A549 (cell line): ENCODE data around the gene FBXW2. TPM values are rescaled to one million over a fixed set of nuclear protein-coding genes. Genes with fewer than 3 reads are reported as not detected.
A peak's percentile ranks its signal among the peaks of the same experiment; 100 is the strongest.

Source experiments
- ATAC-seq, 2 experiments: fragments of 200-7000 bp in 1 of 2; fragments of >200 bp in 1 of 2; cut with Nextera tagmentation in 1 of 2; cut with Tn5 transposase in 1 of 2; 3 replicates each; pipeline versions ENCODE4 v1.8.0 to v1.9.1; 2018 to 2020; ENCODE audit warnings: mild to moderate bottlenecking in 1 of 2, moderate library complexity in 1 of 2
- CTCF ChIA-PET: fragments of 300-600 bp; sonication (Branson Sonifier 250); formaldehyde crosslinking; extraction: SDS; loops from one replicate; lab custom pipeline; 2021; ENCODE audit warnings: antibody characterized with exemption, inconsistent platforms; lab: Yijun Ruan, JAX
- POLR2A ChIA-PET: fragments of 350-600 bp; formaldehyde crosslinking; extraction: SDS; loops from one replicate; lab custom pipeline; 2021; ENCODE audit warnings: antibody characterized with exemption, inconsistent platforms; lab: Yijun Ruan, JAX
- DNase-seq, 2 experiments: peaks; one replicate each; pipeline versions ENCODE4 v3.0.0 to v3.0.0-alpha.2; 2011 to 2016; ENCODE audit warnings: low read depth in 1 of 2, low spot score in 1 of 2
- FAIRE-seq: peaks from 2 replicates; lab custom pipeline; 2011; peaks lifted over from hg19 to GRCh38; lab: Jason Lieb, UNC
- H3K27ac ChIP-seq, 2 experiments: fragments of >200 bp; sonication (Bioruptor Twin); formaldehyde crosslinking; 3 replicates each; pipeline ENCODE4 v1.5.1; 2016 to 2017
- H3K4me1 ChIP-seq: fragments of >200 bp; sonication (Bioruptor Twin); formaldehyde crosslinking; 3 replicates; pipeline ENCODE4 v1.6.1; 2016
- H3K4me2 ChIP-seq: fragments of >200 bp; sonication (Bioruptor Twin); formaldehyde crosslinking; 3 replicates; pipeline ENCODE4 v1.6.1; 2016
- H3K4me3 ChIP-seq: fragments of >200 bp; sonication (Bioruptor Twin); formaldehyde crosslinking; 3 replicates; pipeline ENCODE4 v1.5.1; 2016
- H3K9me3 ChIP-seq: fragments of >200 bp; sonication (Bioruptor Twin); formaldehyde crosslinking; 3 replicates; pipeline ENCODE4 v1.6.1; 2016
- CBX8 ChIP-seq: fragments of 200-600 bp; sonication (generic); IDR thresholded peaks from 2 replicates; pipeline ENCODE4 v1.6.1; 2016
- CHD2 ChIP-seq: fragments of 150-350 bp; IDR thresholded peaks from 2 replicates; pipeline ENCODE4 v1.6.1; 2014; ENCODE audit warnings: low read length; ENCODE audit not compliant: partially characterized antibody
- EHF ChIP-seq: fragments of 250-450 bp; sonication (Bioruptor Pico); IDR thresholded peaks from 2 replicates; pipeline ENCODE4 v1.5.0; 2020; ENCODE audit warnings: mild to moderate bottlenecking
- HEYL ChIP-seq: fragments of 250-450 bp; sonication (Bioruptor Pico); IDR thresholded peaks from 2 replicates; pipeline ENCODE4 v1.8.0; 2021; ENCODE audit warnings: mild to moderate bottlenecking, moderate library complexity
- MAFK ChIP-seq: fragments of 450-650 bp; IDR thresholded peaks from 2 replicates; pipeline ENCODE4 v1.6.1; 2014; ENCODE audit not compliant: partially characterized antibody
- MAZ ChIP-seq: fragments of 150-350 bp; IDR thresholded peaks from 2 replicates; pipeline ENCODE4 v1.6.1; 2014; ENCODE audit warnings: antibody characterized with exemption, low read depth, low read length, borderline replicate concordance
- MYC ChIP-seq: IDR thresholded peaks from 2 replicates; pipeline ENCODE4 v1.6.1; 2012; ENCODE audit warnings: mild to moderate bottlenecking, inconsistent platforms, low read length, improper control_type of control experiment, borderline replicate concordance
- NFE2L2 ChIP-seq: fragments of 150-350 bp; conservative IDR thresholded peaks from 2 replicates; pipeline ENCODE4 v1.6.1; 2014; ENCODE audit warnings: low read length
- RNF2 ChIP-seq: fragments of 200-600 bp; sonication (generic); IDR thresholded peaks from 2 replicates; pipeline ENCODE4 v1.6.1; 2016; ENCODE audit warnings: low read depth, mild to moderate bottlenecking, antibody characterized with exemption, moderate library complexity, borderline replicate concordance
- TFCP2L1 ChIP-seq: fragments of 250-450 bp; sonication (Bioruptor Pico); IDR thresholded peaks from 2 replicates; pipeline ENCODE4 v1.5.0; 2021; ENCODE audit warnings: mild to moderate bottlenecking
- TP53 ChIP-seq: fragments of 250-450 bp; sonication (Bioruptor Pico); IDR thresholded peaks from 2 replicates; pipeline ENCODE4 v1.5.0; 2021; ENCODE audit warnings: mild to moderate bottlenecking, moderate library complexity
- ZFP36 ChIP-seq: fragments of 450-650 bp; IDR thresholded peaks from 2 replicates; pipeline ENCODE4 v1.6.1; 2014; ENCODE audit warnings: borderline replicate concordance; ENCODE audit not compliant: partially characterized antibody
- ZNF302 ChIP-seq: fragments of 250-450 bp; sonication (Bioruptor Pico); IDR thresholded peaks from 2 replicates; pipeline ENCODE4 v1.9.0; 2021; ENCODE audit warnings: inconsistent platforms, mild to moderate bottlenecking, moderate library complexity
- WGBS: methylation state at CpG from one replicate; pipeline ENCODE4 v1.1.6; 2017; ENCODE audit errors: missing lambda C conversion rate; 5-methylcytosine and 5-hydroxymethylcytosine counted together
- polyA plus RNA-seq, 4 experiments: library from polyadenylated mRNA; depleted of rRNA in 3 of 4; stranded (reverse); fragments of >200 nt; fragmentation: RNase III in 1 of 4; extraction: RNeasy Plus Mini Kit Qiagen cat#74134 plus additional on column Dnase treatment in 1 of 4; gene quantifications; 2 replicates in 3 of 4; 3 replicates in 1 of 4; pipeline ENCODE4 v1.2.3, GENCODE V29; 2011 to 2017
- TF ChIP-seq, protein P1 (sequence below): fragments of 250-450 bp; sonication (Bioruptor Pico); IDR thresholded peaks from 2 replicates; pipeline ENCODE4 v1.5.0; 2020; ENCODE audit warnings: low read depth, mild to moderate bottlenecking, moderate library complexity

FBXW2 gene
- polyA plus RNA-seq, 2 of the 4 experiments (the other 2 are of a cell fraction) = 28.8 to 60.0 TPM

DNA sequence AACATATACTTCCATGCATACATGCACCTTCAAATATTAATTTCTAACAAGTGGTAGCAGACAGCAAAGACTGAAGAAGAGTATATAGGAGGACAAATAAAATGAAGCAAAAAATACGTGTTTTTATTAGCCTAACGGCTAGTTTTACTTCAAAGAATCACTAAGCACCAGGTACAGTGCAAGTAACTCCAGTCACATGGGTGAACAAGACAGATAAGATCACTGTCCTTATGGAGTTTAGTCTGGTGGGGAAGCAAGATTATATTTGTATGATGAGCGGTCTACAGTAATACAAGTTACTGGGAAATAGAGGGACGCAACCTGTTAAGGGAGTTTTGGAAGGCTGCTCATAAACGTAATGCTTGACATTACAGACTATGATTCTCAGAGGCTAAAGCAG, 16.0 kb downstream of the FBXW2 start:
- H3K27ac ChIP-seq = no peak overlapping the region
- no peak overlapping the region for H3K4me3 ChIP-seq
- DNase-seq (no peak), ATAC-seq (no peak), FAIRE-seq (no peak)
- no peak overlapping the region for H3K4me2 ChIP-seq
- peaks cover 34% of the 10 kb centered on the region for H3K4me1 ChIP-seq
- H3K9me3 ChIP-seq = no peaks in the 10 kb centered on the region
- 96% methylated on average over 5 of the region's 5 CpGs for WGBS
- TF ChIP-seq NFE2L2 (no peak), RNF2 (no peak), TP53 (CRISPR knock-in tag) (no peak)
- CTCF ChIA-PET = interaction anchor here (0.9 to 2.4 kb wide), 2 partner anchors 21 to 204 kb away, joined by 3 to 9 read pairs; no protein-coding TSS in a partner anchor
- POLR2A ChIA-PET = interaction anchor here (0.5 kb wide), 1 partner anchor 16 kb away, joined by 3 read pairs; no protein-coding TSS in a partner anchor

- Histone ChIP-seq H3K9me3 (no peaks in the 10 kb centered on the region), H3K4me2 (no peak overlapping the region), H3K27ac (no peak overlapping the region), H3K4me3 (no peak overlapping the region), H3K4me1 (peaks cover 34% of the 10 kb centered on the region)
- ATAC-seq = no peak
- no peak for DNase-seq
- WGBS = 85% methylated on average over 1 of the region's 1 CpG
- TF ChIP-seq MYC (no peak), ZFP36 (peak; percentile 82)
- POLR2A ChIA-PET = no interaction called here
- CTCF ChIA-PET = interaction anchor here (0.9 to 2.4 kb wide), 2 partner anchors 21 kb away, joined by 3 to 9 read pairs; no protein-coding TSS in a partner anchor
- FAIRE-seq = no peak
Observed at GRCh38 chr9:120776788-120777187, 16.4 kb downstream of the FBXW2 start.

DNA sequence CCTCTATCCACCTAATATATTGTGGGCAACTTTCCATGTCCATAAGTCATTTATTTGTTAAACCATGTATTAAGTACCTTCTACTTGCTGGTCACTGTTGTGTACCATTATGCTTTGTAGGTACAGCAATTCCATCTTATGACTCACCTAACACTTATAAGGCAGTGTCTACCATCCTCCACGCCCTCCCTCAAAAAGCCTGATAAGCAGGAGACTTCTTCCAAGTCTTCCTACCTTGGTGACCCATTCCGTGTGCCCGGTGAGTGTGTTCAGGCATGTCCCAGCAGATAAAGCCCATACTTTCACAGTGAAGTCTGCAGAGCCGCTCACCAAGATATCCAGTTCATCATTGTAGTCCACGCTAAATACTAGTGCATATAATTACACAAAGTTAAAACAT, 17.4 kb downstream of the FBXW2 start:
- H3K9me3 ChIP-seq = no peaks in the 10 kb centered on the region
- H3K4me3 ChIP-seq = no peak overlapping the region
- peaks cover 34% of the 10 kb centered on the region for H3K4me1 ChIP-seq
- TF ChIP-seq EHF (CRISPR knock-in tag) = no peak
- no peak for TF ChIP-seq CHD2
- TF ChIP-seq, protein P1, sequence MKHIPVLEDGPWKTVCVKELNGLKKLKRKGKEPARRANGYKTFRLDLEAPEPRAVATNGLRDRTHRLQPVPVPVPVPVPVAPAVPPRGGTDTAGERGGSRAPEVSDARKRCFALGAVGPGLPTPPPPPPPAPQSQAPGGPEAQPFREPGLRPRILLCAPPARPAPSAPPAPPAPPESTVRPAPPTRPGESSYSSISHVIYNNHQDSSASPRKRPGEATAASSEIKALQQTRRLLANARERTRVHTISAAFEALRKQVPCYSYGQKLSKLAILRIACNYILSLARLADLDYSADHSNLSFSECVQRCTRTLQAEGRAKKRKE = no peak
- no peak for TF ChIP-seq ZFP36
- TF ChIP-seq CBX8 = no peak
- no peak for TF ChIP-seq ZNF302
- H3K4me2 ChIP-seq = no peak overlapping the region
- ChIA-PET CTCF (interaction anchor here (0.6 to 0.9 kb wide), 2 partner anchors 20 to 185 kb away, joined by 3 read pairs; no protein-coding TSS in a partner anchor), POLR2A (no interaction called here)
- DNase-seq = no peak
- H3K27ac ChIP-seq = no peak overlapping the region
- WGBS = 91% methylated on average over 5 of the region's 5 CpGs
- ATAC-seq = no peak
- FAIRE-seq = no peak

GRCh38 chr9:120774719-120775118, 18.5 kb downstream of the FBXW2 start:
- no peak overlapping the region for H3K4me3 ChIP-seq
- no peak for FAIRE-seq
- H3K4me2 ChIP-seq = no peak overlapping the region
- peak; percentile 73 to 79; a peak in 5 of 6 replicates for ATAC-seq
- peaks cover 31% of the 10 kb centered on the region for H3K4me1 ChIP-seq
- peak; percentile 17 to 22 for DNase-seq
- 86% methylated on average over 4 of the region's 4 CpGs for WGBS
- no peaks in the 10 kb centered on the region for H3K9me3 ChIP-seq
- ChIA-PET CTCF (interaction anchor here (0.6 to 12.8 kb wide), 8 partner anchors 20 to 384 kb away, joined by 3 to 96 read pairs (median 4); no protein-coding TSS in a partner anchor), POLR2A (interaction anchor here (1.5 kb wide), 1 partner anchor 18 kb away, joined by 7 read pairs; the partner anchor contains the start of gene FBXW2)
- H3K27ac ChIP-seq = no peak overlapping the region
- TF ChIP-seq MAZ (no peak), ZFP36 (no peak)

GRCh38 chr9:120773256-120773655, 20.0 kb downstream of the FBXW2 start:
- WGBS = 93% methylated on average over 3 of the region's 3 CpGs
- no peak for ATAC-seq
- no peak overlapping the region for H3K4me2 ChIP-seq
- ChIA-PET POLR2A (no interaction called here), CTCF (interaction anchor here (0.6 to 12.8 kb wide), 4 partner anchors 9 to 19 kb away, joined by 3 to 96 read pairs (median 4); no protein-coding TSS in a partner anchor)
- no peak overlapping the region for H3K4me3 ChIP-seq
- FAIRE-seq = no peak
- H3K9me3 ChIP-seq = no peaks in the 10 kb centered on the region
- H3K4me1 ChIP-seq = peaks cover 18% of the 10 kb centered on the region
- no peak overlapping the region for H3K27ac ChIP-seq
- no peak for DNase-seq
- TF ChIP-seq TFCP2L1 (CRISPR knock-in tag) (no peak), HEYL (CRISPR knock-in tag) (no peak), MAFK (peak; percentile 9)
